ENCODE data around the gene SH3BP4. TPM values are rescaled to one million over a fixed set of nuclear protein-coding genes. Genes with fewer than 3 reads are reported as not detected.

The SH3BP4 gene
- total RNA-seq, 1 experiment from 2014 or later, result 93.8 TPM

DNA sequence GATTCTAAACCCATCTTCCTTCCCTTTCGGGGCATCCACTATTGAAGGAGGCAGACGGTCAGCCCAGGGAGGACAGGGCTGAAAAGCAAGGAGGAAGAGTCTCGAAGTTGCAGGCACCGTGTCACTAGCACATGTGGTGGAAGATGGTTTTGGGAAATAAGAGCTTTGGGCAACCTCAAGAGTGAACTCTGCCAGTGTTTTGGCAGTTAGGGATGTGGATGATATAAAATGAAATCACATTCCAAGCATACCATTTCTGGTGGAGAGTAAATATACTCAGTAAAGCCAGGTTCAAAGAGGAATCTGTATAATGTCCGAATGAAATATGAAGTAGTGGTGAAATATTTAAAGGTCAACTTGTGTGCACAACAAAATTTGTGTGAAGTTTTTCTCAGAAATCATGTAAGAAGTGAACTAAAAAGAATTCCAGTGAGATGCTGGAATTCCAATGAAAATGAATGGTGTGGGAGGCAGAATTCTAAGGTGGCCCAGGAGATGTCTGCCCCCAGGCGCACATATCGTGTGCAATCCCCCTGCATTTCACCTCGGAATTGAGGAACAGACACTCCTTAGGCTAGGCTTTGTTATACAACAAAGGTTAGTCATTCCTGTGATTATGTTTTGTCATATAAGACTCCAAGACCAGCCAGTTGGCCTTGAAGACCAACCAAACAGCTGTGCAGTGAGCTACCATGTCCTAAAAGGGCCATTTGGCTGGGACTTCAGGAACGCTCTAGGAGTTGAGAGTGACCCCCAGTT is 147.1 kb downstream of the SH3BP4 start:
- Histone ChIP-seq H3K79me2 (ENCODE audit: insufficient read depth, low read length) (no peaks in the 10 kb centered on the region), H2BK20ac (ENCODE audit: low read depth, low read length, poor library complexity, severe bottlenecking) (no peak overlapping the region), H2BK12ac (ENCODE audit: insufficient read length, low read depth, low read length) (no peak overlapping the region), H3K4ac (ENCODE audit: low read depth, low read length) (no peak overlapping the region), H3K4me1 (ENCODE audit: insufficient read depth, low read length) (no peaks in the 10 kb centered on the region), H3K18ac (ENCODE audit: insufficient read length, low read depth, low read length) (no peak overlapping the region), H3K79me1 (ENCODE audit: insufficient read depth, low read depth, low read length, poor library complexity, severe bottlenecking) (no peaks in the 10 kb centered on the region), H3K14ac (ENCODE audit: insufficient read depth, low read length) (no peak overlapping the region), H3K9ac (ENCODE audit: extremely low read depth, insufficient read length, low read length) (no peak overlapping the region), H2BK120ac (ENCODE audit: low read depth, low read length, poor library complexity, severe bottlenecking) (no peak overlapping the region), H4K20me1 (ENCODE audit: control insufficient read depth, insufficient read depth, insufficient read length) (no peaks in the 10 kb centered on the region), H3K27me3 (ENCODE audit: insufficient read depth, low read length) (no peaks in the 10 kb centered on the region), H4K8ac (replicated peaks; ENCODE audit: insufficient read length, low read depth, low read length) (no peak overlapping the region), H3K9me3 (ENCODE audit: control insufficient read depth, low read depth, low read length) (no peaks in the 10 kb centered on the region), H2BK5ac (ENCODE audit: insufficient read length, low read length) (no peak overlapping the region), H3K4me2 (ENCODE audit: insufficient read depth, insufficient read length, low read length) (no peak overlapping the region), H2BK15ac (ENCODE audit: low read depth, low read length) (no peak overlapping the region), H3T11ph (ENCODE audit: low read length) (no peak overlapping the region), H3K23me2 (ENCODE audit: insufficient read length, low read depth, low read length, poor library complexity, severe bottlenecking) (no peaks in the 10 kb centered on the region), H2AK5ac (ENCODE audit: insufficient read length, low read length) (no peak overlapping the region), H2AFZ (ENCODE audit: low read length) (no peak overlapping the region), H3K23ac (ENCODE audit: insufficient read length, low read depth, low read length) (no peak overlapping the region), H4K5ac (ENCODE audit: insufficient read length, low read depth, low read length) (no peak overlapping the region), H3K27ac (ENCODE audit: insufficient read length, low read depth, low read length) (no peak overlapping the region), H3K56ac (ENCODE audit: insufficient read length, low read depth, low read length) (no peak overlapping the region), H4K91ac (ENCODE audit: insufficient read length, low read depth, low read length) (no peak overlapping the region)
- Mint-ChIP-seq H3K4me1 (peaks cover 7 to 11% of the 10 kb centered on the region in 2 experiments), H3K9me3 (no peaks in the 10 kb centered on the region), H3K27me3 (ENCODE audit: low read depth) (peaks cover 3% of the 10 kb centered on the region), H3K4me3 (no peak overlapping the region), H3K36me3 (ENCODE audit: insufficient read depth in 1 of 3, low read depth in 3 of 3) (no peaks in the 10 kb centered on the region), H3K27ac (no peak overlapping the region)
- no peak for DNase-seq
- no CpG with 5 or more reads among the region's 9 CpGs for WGBS (ENCODE audit: extremely low coverage, insufficient read length, low lambda C conversion rate)
- TF ChIP-seq, protein P1, sequence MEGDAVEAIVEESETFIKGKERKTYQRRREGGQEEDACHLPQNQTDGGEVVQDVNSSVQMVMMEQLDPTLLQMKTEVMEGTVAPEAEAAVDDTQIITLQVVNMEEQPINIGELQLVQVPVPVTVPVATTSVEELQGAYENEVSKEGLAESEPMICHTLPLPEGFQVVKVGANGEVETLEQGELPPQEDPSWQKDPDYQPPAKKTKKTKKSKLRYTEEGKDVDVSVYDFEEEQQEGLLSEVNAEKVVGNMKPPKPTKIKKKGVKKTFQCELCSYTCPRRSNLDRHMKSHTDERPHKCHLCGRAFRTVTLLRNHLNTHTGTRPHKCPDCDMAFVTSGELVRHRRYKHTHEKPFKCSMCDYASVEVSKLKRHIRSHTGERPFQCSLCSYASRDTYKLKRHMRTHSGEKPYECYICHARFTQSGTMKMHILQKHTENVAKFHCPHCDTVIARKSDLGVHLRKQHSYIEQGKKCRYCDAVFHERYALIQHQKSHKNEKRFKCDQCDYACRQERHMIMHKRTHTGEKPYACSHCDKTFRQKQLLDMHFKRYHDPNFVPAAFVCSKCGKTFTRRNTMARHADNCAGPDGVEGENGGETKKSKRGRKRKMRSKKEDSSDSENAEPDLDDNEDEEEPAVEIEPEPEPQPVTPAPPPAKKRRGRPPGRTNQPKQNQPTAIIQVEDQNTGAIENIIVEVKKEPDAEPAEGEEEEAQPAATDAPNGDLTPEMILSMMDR (conservative IDR thresholded peaks at IDR 0.05), result no peak
